ENCODE measurements around the gene CHST11.

CHST11 gene

DNA sequence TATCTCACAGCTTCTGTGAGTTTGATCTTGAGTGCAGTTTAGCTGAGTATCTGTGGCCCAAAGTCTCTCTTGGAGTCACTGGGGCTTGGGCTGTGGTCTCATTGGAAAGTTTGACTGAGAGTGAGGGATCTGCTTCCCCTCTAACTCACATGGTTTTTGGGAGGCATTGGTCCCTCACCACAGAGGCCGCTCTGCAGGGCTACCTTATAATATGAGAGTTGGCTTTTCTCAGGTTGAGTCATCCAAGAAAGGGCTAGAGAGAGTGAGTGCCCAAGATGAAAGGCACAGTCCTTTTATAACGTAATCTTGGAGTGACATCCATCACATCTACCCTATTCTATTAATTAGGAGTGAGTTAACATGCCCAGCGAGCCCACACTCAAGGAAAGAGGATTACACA lies 325.5 kb downstream of the CHST11 start:
- H3K9me3 ChIP-seq (ENCODE audit: control insufficient read depth, low read length): no peaks in the 10 kb centered on the region
- H3K4me1 ChIP-seq (ENCODE audit: control insufficient read depth, insufficient read depth, low read length): no peaks in the 10 kb centered on the region
- no peaks in the 10 kb centered on the region for H3K27me3 ChIP-seq (ENCODE audit: control insufficient read depth, insufficient read depth, low read length)
- H3K9ac ChIP-seq (ENCODE audit: low read length): no peak overlapping the region
- H3K4me3 ChIP-seq (ENCODE audit: low read length): no peak overlapping the region
- no peaks in the 10 kb centered on the region for H3K36me3 ChIP-seq (ENCODE audit: control insufficient read depth, insufficient read depth, low read length)

DNA sequence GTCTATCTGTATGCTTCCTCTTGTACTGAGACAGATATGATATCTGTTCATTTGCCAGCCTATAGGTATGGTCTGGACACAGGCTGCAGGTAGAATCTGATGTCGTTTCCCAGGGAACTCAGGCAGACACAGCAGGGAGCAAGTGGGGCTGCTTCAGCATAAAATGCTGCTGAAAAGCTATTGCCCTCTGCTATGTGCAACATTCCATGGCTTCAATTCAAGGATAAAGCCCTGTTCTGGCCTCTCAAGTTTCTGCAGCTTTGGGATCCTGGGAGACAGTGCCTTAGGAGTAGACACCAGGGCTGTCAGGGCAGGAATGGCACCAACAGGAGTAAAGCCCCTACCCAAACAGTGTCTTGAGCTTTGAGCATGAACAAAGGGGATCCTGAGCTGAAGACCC lies 327.8 kb downstream of the CHST11 start:
- no peaks in the 10 kb centered on the region for H3K27me3 ChIP-seq (ENCODE audit: control insufficient read depth, insufficient read depth, low read length)
- no peaks in the 10 kb centered on the region for H3K4me1 ChIP-seq (ENCODE audit: control insufficient read depth, insufficient read depth, low read length)
- H3K9ac ChIP-seq (ENCODE audit: low read length): no peak overlapping the region
- H3K9me3 ChIP-seq (ENCODE audit: control insufficient read depth, low read length): no peaks in the 10 kb centered on the region
- H3K4me3 ChIP-seq (ENCODE audit: low read length): no peak overlapping the region
- H3K36me3 ChIP-seq (ENCODE audit: control insufficient read depth, insufficient read depth, low read length): no peaks in the 10 kb centered on the region

DNA sequence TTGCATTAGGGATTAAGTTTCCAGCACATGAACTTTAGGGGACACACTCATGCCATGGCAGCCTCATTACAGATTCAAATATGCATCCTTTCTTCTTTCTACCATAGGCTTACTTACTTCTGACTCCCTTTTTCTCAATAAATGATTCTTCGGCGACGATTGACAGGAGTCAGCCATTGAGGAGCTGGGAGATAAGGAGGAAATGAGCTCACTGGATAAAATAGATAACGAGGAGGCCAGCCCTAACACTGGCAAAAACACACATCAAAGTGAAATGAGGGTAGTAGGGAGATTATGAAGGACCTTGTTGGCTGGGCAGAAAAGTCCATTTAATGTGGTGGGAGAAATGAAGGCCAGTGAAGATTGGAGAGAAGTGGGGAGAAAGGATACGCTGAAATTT lies 329.1 kb downstream of the CHST11 start:
- Histone ChIP-seq H3K9me3 (ENCODE audit: control insufficient read depth, low read length) (no peaks in the 10 kb centered on the region), H3K4me1 (ENCODE audit: control insufficient read depth, insufficient read depth, low read length) (no peaks in the 10 kb centered on the region), H3K36me3 (ENCODE audit: control insufficient read depth, insufficient read depth, low read length) (no peaks in the 10 kb centered on the region), H3K9ac (ENCODE audit: low read length) (no peak overlapping the region), H3K4me3 (ENCODE audit: low read length) (no peak overlapping the region), H3K27me3 (ENCODE audit: control insufficient read depth, insufficient read depth, low read length) (no peaks in the 10 kb centered on the region)

DNA sequence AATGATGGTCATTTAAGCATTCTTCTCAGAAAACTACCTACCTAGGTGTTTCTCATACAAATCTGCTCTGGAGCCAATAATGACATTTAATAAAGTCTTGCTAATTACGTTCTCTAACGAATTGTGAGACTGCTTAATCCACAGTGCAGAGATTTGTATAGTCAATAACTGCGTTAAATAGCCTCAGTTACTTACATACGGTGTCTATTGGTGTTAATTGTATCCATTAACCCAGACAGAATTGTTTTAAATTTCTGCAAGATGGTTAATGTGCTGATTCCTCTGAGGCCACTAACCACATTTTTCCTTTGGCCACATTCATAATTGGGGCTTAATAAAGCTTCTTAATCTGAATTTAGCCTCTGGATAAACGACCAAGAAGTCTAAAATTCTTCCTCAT lies 329.6 kb downstream of the CHST11 start:
- Histone ChIP-seq H3K9ac (ENCODE audit: low read length) (no peak overlapping the region), H3K9me3 (ENCODE audit: control insufficient read depth, low read length) (no peaks in the 10 kb centered on the region), H3K4me1 (ENCODE audit: control insufficient read depth, insufficient read depth, low read length) (no peaks in the 10 kb centered on the region), H3K36me3 (ENCODE audit: control insufficient read depth, insufficient read depth, low read length) (no peaks in the 10 kb centered on the region), H3K4me3 (ENCODE audit: low read length) (no peak overlapping the region), H3K27me3 (ENCODE audit: control insufficient read depth, insufficient read depth, low read length) (no peaks in the 10 kb centered on the region)

DNA sequence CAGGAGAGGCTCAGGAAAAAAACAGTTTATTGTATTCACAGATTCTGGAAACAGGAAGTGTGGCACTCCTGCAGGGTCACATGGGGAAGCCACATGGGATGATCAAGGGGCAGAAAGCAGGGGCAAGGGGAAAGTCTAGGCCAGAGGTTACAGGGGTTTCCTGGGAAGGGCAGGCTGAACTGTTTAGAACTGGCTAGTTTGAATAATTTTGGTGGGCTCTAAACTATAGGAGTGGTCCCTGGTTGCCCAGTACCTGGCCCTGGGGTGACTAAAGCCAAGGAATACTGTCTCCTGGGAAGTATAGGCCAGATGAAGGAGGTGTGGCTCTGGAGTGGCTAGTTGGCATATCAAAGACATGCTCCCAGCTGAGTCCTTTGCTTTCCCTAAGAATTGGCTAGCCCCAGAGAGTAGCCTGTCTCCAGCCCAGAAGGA lies 332.1 kb downstream of the CHST11 start:
- no peak overlapping the region for H3K9ac ChIP-seq (ENCODE audit: low read length)
- no peaks in the 10 kb centered on the region for H3K36me3 ChIP-seq (ENCODE audit: control insufficient read depth, insufficient read depth, low read length)
- no peaks in the 10 kb centered on the region for H3K27me3 ChIP-seq (ENCODE audit: control insufficient read depth, insufficient read depth, low read length)
- no peaks in the 10 kb centered on the region for H3K9me3 ChIP-seq (ENCODE audit: control insufficient read depth, low read length)
- no peaks in the 10 kb centered on the region for H3K4me1 ChIP-seq (ENCODE audit: control insufficient read depth, insufficient read depth, low read length)
- no peak overlapping the region for H3K4me3 ChIP-seq (ENCODE audit: low read length)

DNA sequence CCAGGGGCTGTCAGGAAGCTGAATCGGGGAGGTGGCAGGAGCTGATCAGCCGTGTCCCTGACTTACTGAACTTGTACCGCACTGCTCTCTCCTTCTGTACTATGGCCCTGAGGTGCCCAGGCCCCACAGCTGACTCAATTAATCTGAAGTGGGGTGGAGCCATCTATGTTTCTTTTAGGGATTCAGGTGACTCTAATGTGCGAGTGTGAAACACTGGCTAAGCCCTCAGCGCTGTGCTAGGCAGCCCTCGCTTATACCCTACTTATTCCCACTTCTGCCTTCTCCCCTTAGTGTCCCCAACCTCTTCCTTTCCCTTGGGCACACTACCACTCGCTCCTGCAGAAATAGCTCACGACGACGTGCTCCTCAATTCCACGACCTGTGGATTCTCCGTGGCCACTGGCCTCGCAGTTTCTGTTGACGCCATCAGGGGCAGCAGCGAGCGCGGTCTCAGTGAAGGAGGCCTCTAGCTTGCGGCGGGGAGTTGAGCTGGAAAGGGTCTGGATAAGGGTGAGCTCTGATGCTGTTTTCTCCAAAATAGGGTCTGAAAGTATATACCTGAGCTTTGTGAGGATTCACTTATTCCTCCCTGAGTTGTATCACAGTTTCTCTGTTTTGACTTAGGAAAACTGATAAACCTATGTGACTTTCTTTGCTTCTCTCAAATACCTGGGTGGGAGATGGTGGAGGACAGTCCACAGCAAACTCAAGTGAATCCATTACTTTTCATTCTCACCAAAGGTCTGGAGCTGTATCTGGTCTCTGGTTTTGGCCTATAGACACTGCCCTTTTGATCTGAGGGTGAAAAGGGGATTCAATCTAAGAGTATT lies 333.8 kb downstream of the CHST11 start:
- H3K4me1 ChIP-seq (ENCODE audit: control insufficient read depth, insufficient read depth, low read length): no peaks in the 10 kb centered on the region
- no peak overlapping the region for H3K9ac ChIP-seq (ENCODE audit: low read length)
- no peaks in the 10 kb centered on the region for H3K27me3 ChIP-seq (ENCODE audit: control insufficient read depth, insufficient read depth, low read length)
- no peak overlapping the region for H3K4me3 ChIP-seq (ENCODE audit: low read length)
- no peaks in the 10 kb centered on the region for H3K9me3 ChIP-seq (ENCODE audit: control insufficient read depth, low read length)
- H3K36me3 ChIP-seq (ENCODE audit: control insufficient read depth, insufficient read depth, low read length): no peaks in the 10 kb centered on the region

DNA sequence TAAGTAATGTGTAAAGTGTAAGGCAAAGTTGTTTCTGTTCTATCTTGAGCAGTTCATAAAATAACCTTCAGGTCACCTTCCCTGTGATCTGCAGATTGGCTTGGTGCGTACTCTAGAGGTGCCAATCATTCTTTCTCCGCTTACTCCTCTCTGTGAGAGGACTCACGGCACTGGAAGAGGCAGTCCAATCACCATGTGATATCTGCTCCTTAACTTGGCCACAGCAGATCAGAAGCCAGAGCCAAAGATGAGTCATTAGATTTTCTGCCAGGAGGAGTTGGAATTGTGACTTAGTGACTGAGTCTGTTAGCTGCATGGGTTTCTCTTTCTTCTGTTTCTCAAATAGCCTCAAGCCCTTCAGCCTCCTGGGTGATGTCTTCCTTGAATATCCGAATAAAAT lies 335.8 kb downstream of the CHST11 start:
- Histone ChIP-seq H3K4me3 (ENCODE audit: low read length) (no peak overlapping the region), H3K36me3 (ENCODE audit: control insufficient read depth, insufficient read depth, low read length) (no peaks in the 10 kb centered on the region), H3K27me3 (ENCODE audit: control insufficient read depth, insufficient read depth, low read length) (no peaks in the 10 kb centered on the region), H3K9ac (ENCODE audit: low read length) (no peak overlapping the region), H3K4me1 (ENCODE audit: control insufficient read depth, insufficient read depth, low read length) (no peaks in the 10 kb centered on the region), H3K9me3 (ENCODE audit: control insufficient read depth, low read length) (no peaks in the 10 kb centered on the region)

DNA sequence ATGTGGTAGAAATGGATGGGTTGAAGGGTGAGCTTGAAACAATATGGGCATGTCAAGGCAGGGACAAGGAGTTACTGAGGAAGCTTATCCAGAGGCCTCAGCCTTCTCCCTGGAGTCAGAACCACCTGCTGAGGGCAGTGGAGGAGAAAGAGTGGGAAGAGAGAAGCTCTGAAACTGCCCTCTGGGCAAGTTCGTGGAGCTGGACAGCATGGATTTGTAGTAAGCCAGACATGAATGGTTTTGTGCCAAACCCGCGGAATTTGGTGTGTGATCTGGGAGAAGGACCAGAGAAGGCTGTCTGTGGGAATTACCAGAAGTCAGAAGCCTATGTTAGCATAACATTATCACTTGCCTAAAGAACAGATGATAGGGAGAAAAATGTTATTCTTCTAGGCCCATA lies 336.5 kb downstream of the CHST11 start:
- Histone ChIP-seq H3K27me3 (ENCODE audit: control insufficient read depth, insufficient read depth, low read length) (no peaks in the 10 kb centered on the region), H3K9ac (ENCODE audit: low read length) (no peak overlapping the region), H3K4me3 (ENCODE audit: low read length) (no peak overlapping the region), H3K36me3 (ENCODE audit: control insufficient read depth, insufficient read depth, low read length) (no peaks in the 10 kb centered on the region), H3K4me1 (ENCODE audit: control insufficient read depth, insufficient read depth, low read length) (no peaks in the 10 kb centered on the region), H3K9me3 (ENCODE audit: control insufficient read depth, low read length) (no peaks in the 10 kb centered on the region)

DNA sequence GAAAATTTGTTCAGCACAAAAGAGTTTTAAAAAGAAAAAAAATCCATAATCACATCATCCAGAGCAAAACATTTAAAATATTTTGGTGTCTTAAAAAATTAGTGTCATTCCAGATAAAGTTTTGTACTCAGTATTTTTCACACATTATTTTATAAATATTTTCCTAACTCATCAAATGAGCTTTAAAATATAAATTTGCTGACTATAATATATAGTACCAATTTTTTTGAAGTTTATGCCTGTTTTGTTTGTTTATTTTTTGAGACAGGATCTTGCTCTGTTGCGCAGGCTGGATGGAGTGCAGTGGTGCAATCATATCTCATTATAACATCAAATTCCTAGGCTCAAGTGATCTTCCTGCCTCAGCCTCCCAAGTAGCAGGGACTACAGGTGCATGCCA lies 337.2 kb downstream of the CHST11 start:
- Histone ChIP-seq H3K36me3 (ENCODE audit: control insufficient read depth, insufficient read depth, low read length) (no peaks in the 10 kb centered on the region), H3K9me3 (ENCODE audit: control insufficient read depth, low read length) (no peaks in the 10 kb centered on the region), H3K4me3 (ENCODE audit: low read length) (no peak overlapping the region), H3K27me3 (ENCODE audit: control insufficient read depth, insufficient read depth, low read length) (no peaks in the 10 kb centered on the region), H3K4me1 (ENCODE audit: control insufficient read depth, insufficient read depth, low read length) (no peaks in the 10 kb centered on the region), H3K9ac (ENCODE audit: low read length) (no peak overlapping the region)

DNA sequence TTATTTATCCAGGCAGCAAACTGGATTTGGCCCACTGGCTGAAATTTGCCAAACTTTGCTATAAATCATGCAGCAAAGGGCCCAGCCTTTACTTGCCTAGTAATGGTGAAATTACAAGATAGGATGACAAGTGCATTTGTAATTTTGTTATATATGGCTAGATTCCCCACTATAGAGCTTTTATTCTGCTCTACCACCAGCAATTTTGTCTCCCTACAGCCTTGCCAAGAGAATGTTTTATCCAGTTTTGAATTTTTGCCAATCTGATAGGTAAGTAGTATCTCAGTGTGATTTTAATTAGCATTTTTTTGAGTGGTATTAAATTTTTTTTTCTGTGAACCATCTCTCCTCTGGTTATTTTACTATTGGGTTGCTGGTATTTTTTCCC lies 339.7 kb downstream of the CHST11 start:
- Histone ChIP-seq H3K9ac (ENCODE audit: low read length) (no peak overlapping the region), H3K36me3 (ENCODE audit: control insufficient read depth, insufficient read depth, low read length) (no peaks in the 10 kb centered on the region), H3K27me3 (ENCODE audit: control insufficient read depth, insufficient read depth, low read length) (no peaks in the 10 kb centered on the region), H3K4me1 (ENCODE audit: control insufficient read depth, insufficient read depth, low read length) (no peaks in the 10 kb centered on the region), H3K4me3 (ENCODE audit: low read length) (no peak overlapping the region), H3K9me3 (ENCODE audit: control insufficient read depth, low read length) (no peaks in the 10 kb centered on the region)

DNA sequence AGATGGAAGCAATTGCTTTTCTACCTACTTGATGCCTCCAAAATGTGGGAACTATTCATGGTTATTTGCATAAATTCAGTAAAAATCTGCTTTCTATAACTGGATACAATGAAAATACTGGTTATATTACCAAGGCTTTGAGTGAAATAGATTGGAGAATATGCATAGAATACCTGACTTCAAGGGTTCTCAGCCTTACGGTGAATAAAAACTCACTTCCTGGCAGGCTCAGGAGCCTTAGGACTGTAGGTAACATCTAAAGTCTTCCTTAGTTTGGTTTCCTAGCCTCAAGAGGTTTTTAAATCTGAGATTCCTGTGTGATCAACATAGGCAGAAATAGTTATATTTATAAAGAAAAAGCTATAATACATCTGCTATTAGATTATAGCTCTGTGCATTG lies 342.7 kb downstream of the CHST11 start:
- H3K4me3 ChIP-seq (ENCODE audit: low read length): no peak overlapping the region
- H3K36me3 ChIP-seq (ENCODE audit: control insufficient read depth, insufficient read depth, low read length): no peaks in the 10 kb centered on the region
- H3K9ac ChIP-seq (ENCODE audit: low read length): no peak overlapping the region
- no peaks in the 10 kb centered on the region for H3K9me3 ChIP-seq (ENCODE audit: control insufficient read depth, low read length)
- H3K4me1 ChIP-seq (ENCODE audit: control insufficient read depth, insufficient read depth, low read length): no peaks in the 10 kb centered on the region
- H3K27me3 ChIP-seq (ENCODE audit: control insufficient read depth, insufficient read depth, low read length): no peaks in the 10 kb centered on the region

DNA sequence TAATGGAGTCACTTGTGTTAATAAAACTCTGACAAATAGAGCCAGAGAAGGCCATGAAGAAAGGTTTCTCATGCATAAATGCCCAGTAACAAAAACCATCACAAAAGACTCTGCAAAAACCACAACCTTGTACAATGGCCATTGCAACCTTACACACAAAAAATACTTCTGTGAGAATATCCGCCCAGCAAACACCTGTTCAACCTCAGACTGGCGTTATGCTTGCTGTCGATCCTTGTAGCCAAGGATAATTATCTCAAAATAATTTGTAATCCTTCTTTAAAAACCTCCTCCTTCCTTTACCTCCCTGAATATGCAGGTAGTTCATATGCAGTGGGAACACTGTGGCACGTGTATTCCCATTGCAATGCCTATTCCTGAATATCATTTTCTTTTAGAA lies 344.3 kb downstream of the CHST11 start:
- H3K4me3 ChIP-seq (ENCODE audit: low read length): no peak overlapping the region
- no peaks in the 10 kb centered on the region for H3K27me3 ChIP-seq (ENCODE audit: control insufficient read depth, insufficient read depth, low read length)
- no peaks in the 10 kb centered on the region for H3K4me1 ChIP-seq (ENCODE audit: control insufficient read depth, insufficient read depth, low read length)
- H3K9ac ChIP-seq (ENCODE audit: low read length): no peak overlapping the region
- no peaks in the 10 kb centered on the region for H3K9me3 ChIP-seq (ENCODE audit: control insufficient read depth, low read length)
- H3K36me3 ChIP-seq (ENCODE audit: control insufficient read depth, insufficient read depth, low read length): no peaks in the 10 kb centered on the region

DNA sequence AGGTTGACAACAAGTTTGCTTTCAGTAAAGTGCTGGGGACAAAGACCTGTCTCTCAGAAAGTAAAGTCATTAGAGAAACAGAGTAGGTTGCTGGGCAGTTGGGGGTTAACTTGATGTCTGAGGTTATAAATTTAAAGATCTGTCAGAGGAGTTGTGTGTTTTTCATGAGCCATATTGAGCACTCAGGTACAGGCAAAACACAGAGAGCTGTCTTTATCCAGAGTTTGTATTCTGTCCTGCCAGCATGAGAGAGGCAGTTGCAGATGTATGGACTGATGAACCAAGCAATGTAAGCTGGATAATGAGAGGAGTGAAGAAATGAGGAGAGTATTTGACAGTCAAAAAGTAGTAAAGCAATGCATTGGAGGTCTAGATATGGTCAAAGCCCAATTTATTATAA lies 344.7 kb downstream of the CHST11 start:
- H3K27me3 ChIP-seq (ENCODE audit: control insufficient read depth, insufficient read depth, low read length): no peaks in the 10 kb centered on the region
- H3K9me3 ChIP-seq (ENCODE audit: control insufficient read depth, low read length): no peaks in the 10 kb centered on the region
- no peak overlapping the region for H3K4me3 ChIP-seq (ENCODE audit: low read length)
- no peaks in the 10 kb centered on the region for H3K4me1 ChIP-seq (ENCODE audit: control insufficient read depth, insufficient read depth, low read length)
- H3K9ac ChIP-seq (ENCODE audit: low read length): no peak overlapping the region
- no peaks in the 10 kb centered on the region for H3K36me3 ChIP-seq (ENCODE audit: control insufficient read depth, insufficient read depth, low read length)
